Thyroid gland (tissue), 4 donors: ENCODE results near the gene BTBD9.

Source experiments
- POLR2A ChIP-seq, 2 donors: fragments of 450-650 bp; IDR thresholded peaks; one replicate each; pipeline ENCODE4 v1.6.1; 2017; ENCODE audit warnings: antibody characterized with exemption in 2 of 2, mild to moderate bottlenecking in 2 of 2, moderate library complexity in 1 of 2
- TF ChIP-seq, protein P1 (sequence below), 6 experiments: fragments of 200-600 bp in 3 of 6; fragments of 450-650 bp in 3 of 6; sonication (generic) in 3 of 6; IDR thresholded peaks; one replicate each; pipeline ENCODE4 v1.5.1; 2016 to 2019; ENCODE audit warnings: antibody characterized with exemption in 6 of 6, mild to moderate bottlenecking in 2 of 6, inconsistent platforms in 1 of 6, moderate library complexity in 1 of 6

DNA sequence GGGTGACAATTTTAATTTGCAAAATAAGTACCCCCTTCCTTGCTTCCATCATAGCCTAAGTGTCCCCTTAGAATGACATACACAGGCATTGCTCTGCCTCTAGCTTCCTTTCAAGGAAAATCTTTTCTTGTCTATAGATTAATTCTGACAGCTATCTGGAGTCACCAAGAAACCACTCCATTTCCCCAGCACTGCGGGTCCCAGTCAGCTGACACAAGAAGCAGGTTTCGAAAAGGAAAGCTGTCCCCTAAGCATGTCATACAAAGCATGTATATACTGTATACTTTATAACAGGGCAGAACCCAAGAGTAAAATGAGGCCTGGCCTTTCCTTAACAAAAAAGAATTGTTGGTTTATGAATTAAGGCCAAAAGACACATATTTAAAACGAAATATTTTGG is 273.5 kb downstream of the BTBD9 start:
- TF ChIP-seq, protein P1, sequence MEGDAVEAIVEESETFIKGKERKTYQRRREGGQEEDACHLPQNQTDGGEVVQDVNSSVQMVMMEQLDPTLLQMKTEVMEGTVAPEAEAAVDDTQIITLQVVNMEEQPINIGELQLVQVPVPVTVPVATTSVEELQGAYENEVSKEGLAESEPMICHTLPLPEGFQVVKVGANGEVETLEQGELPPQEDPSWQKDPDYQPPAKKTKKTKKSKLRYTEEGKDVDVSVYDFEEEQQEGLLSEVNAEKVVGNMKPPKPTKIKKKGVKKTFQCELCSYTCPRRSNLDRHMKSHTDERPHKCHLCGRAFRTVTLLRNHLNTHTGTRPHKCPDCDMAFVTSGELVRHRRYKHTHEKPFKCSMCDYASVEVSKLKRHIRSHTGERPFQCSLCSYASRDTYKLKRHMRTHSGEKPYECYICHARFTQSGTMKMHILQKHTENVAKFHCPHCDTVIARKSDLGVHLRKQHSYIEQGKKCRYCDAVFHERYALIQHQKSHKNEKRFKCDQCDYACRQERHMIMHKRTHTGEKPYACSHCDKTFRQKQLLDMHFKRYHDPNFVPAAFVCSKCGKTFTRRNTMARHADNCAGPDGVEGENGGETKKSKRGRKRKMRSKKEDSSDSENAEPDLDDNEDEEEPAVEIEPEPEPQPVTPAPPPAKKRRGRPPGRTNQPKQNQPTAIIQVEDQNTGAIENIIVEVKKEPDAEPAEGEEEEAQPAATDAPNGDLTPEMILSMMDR (IDR thresholded peaks at IDR 0.05) = no peak
- TF ChIP-seq POLR2A (IDR thresholded peaks at IDR 0.05) = no peak
